RKO (cell line): ENCODE results near the gene OR10D3.
A peak's percentile ranks its signal among the peaks of the same experiment; 100 is the strongest.
"Not testable (repeated sequence)": the region's sequence is repeated elsewhere in the genome, so short reads cannot be mapped to it uniquely, and the experiment has no call there.

Experiments used
- DNase-seq: peaks from one replicate; pipeline ENCODE4 v3.0.0-alpha.2; 2016; ENCODE audit warnings: low spot score

The OR10D3 gene

GRCh38 chr11:124194293-124195188 lies 11.4 kb downstream of the OR10D3 start:
- DNase-seq, result no peak

GRCh38 chr11:124195189-124195734 lies 12.1 kb downstream of the OR10D3 start:
- DNase-seq, result peak; percentile 59

DNA sequence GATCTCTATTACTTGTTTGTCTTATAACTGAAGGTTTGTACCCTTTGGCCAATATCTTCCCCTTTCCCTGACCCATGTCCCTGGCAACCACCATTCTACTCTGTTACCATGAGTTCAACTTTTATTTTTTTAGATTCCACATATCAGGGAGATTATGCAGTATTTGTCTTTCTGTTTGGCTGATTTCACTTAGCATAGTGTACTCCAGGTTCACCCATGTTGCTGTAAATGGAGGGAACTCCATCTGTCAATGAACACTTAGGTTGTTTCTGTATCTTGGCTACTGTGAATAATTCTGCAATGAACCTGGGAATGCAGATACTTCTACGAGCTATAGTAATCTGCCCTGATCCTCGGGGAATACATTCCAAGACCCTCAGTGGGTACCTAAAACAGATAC lies 14.9 kb downstream of the OR10D3 start:
- DNase-seq, result no peak

DNA sequence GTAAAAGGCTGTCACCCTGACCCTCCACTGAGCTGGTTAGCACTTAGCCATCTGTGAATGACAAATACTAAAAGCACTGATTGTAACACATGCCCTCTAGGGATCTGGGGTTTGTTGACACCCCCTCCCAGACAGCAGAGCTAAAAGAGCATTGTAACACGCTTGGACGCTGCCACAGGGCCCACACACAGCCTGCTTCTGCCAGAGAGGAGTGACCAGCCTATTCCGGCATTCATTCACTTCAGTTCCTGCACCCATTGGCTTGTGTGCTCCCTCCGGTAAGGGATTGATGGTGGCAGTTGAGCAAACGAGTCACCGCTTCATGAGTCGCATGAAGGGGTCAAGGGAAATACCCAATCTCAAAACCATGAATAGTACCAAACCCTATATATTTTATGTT lies 15.8 kb downstream of the OR10D3 start:
- DNase-seq, result no peak

- peak; percentile 16 for DNase-seq
Measured at GRCh38 chr11:124199702-124200101, 16.6 kb downstream of the OR10D3 start.

DNA sequence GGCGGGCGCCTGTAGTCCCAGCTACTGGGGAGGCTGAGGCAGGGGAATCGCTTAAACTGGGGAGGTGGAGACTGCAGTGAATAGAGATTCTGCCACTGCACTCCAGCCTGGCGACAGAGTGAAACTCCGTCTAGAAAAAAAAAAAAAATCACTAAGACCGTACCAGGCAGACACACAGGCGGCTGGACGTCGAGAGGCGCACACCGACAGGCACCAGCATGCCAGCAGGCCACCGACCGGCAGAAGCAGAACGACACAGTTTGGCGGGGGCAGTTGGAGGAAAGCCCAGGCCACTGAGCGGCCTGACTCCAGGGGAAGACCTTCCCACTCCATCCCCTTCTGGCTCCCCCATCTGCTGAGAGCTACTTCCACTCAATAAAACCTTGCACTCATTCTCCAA lies 17.5 kb downstream of the OR10D3 start:
- DNase-seq, result no peak

- no peak for DNase-seq
Measured at GRCh38 chr11:124202951-124203350, 19.8 kb downstream of the OR10D3 start.

- DNase-seq, result no peak
Measured at GRCh38 chr11:124204008-124204407, 20.9 kb downstream of the OR10D3 start.

DNA sequence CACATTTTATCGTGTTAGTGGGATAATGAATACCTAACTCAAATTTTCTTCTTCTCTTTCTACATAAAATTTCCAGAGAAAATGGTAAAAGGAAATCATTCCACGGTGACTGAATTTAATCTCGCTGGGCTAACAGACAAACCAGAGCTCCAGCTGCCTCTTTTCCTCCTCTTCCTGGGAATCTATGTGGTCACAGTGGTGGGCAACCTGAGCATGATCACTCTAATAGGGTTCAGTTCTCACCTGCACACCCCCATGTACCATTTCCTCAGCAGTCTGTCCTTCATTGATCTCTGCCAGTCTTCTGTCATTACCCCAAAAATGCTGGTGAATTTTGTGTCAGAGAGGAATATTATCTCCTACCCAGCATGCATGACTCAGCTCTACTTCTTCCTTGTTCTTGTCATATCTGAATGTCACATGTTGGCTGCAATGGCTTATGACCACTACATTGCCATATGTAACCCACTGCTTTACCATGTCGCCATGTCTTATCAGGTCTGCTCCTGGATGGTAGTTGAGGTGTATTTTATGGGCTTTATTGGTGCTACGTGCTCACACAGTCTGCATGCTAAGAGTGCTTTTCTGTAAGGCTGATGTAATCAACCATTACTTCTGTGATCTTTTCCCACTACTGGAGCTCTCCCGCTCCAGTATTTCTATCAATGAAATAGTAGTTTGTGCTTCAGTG lies 24.1 kb downstream of the OR10D3 start:
- DNase-seq, result no peak

- no peak for DNase-seq
Measured at GRCh38 chr11:124209824-124210357, 26.7 kb downstream of the OR10D3 start.

DNA sequence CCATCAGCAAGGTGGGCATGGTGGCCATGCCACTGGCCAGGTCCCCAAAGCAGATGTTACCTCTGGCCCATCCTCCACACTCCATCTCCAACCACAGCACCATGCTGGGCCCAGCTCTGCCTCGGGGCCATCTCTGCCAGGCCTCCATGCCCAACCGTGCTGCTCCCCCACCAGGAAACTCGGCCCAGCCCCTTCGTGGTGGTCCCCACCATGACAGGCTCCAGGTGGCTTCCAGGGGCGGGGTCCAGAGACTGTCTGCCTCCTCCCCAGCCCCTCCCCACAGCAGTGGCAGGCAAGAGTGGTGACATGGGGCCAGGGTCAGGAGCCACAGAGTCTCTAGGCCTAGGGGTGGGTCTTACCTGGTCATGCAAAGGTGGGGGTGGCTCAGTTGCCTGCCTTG lies 27.3 kb downstream of the OR10D3 start:
- no peak for DNase-seq

DNA sequence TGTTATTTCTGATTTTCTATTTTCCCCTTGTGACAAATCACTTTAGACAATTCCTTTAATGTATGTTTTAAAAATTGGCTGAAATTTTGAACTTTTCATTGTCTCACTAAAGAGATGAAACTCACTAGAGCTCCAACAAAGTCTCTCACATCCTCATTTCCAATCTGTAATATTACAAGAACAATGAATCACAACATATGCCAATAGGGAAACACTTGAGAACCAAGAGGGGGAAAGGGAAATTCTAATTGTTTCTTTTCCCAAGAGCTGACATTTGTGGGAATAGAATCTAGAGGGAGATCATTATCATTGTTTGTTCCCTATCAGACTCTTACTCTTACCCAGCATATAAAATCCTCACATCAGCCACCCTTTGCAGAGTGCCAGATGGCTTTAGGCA lies 28.2 kb downstream of the OR10D3 start:
- no peak for DNase-seq

DNA sequence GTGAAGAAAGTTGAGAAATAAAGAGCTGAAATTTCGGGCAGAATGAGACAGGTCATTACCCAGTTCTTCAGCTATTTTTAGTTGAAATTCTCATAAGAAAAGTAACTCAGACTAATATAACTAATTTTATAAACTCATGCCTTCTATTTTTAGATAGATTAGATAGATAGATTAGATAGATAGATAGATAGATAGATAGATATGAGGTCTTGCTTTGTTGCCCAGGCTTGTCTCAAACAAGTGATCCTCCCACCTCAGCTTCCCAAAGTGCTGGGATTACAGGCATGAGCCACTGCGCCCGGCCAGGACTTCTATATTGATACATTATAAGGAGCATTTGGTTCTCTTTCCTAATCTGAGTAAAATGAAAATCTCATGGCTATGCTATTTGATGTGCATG lies 30.9 kb downstream of the OR10D3 start:
- no peak for DNase-seq

GRCh38 chr11:124219126-124219525 lies 36.0 kb downstream of the OR10D3 start:
- DNase-seq, result peak; percentile 3

DNA sequence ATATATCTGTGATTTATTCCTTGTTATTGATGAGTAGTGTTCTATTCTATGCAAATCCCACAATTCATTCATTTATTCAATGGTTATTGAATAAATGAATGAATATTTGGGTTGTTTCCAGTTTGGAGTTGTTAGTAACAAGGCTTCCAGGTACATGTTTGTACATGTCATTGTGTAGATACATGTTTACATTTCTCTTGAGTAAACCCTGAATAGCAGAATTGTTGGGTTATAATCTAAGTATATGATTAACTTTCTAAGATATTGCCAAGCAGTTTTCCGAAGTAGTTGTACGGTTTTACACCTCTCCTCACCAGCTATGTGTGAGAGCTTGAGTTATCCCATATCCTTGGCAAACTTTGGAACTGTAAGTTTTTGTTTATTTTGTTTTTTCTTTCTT lies 39.3 kb downstream of the OR10D3 start:
- DNase-seq, result no peak

GRCh38 chr11:124224618-124225423 lies 41.7 kb downstream of the OR10D3 start:
- not testable (repeated sequence) for DNase-seq

GRCh38 chr11:124225471-124225870 lies 42.3 kb downstream of the OR10D3 start:
- no peak for DNase-seq

DNA sequence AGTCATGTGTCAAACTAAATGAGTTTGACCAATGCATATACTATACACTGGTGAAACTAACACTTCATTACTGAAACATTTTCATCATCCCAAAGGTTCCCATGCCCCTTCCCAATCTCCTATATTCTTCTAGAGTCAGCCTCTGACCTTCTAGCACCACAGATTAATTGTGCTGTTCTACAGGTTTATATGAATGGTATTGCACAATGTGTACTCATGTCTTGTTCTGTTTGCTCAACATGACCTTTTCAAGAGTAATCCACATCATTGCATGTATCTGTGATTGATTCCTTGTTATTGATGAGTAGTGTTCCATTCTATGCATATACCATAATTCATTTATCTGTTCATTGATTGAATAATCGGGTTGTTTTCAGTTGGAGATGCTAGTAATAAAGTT lies 50.2 kb downstream of the OR10D3 start:
- no peak for DNase-seq
